Brain microvascular endothelial cell (primary cell): ENCODE data around the gene ADARB1.

Experiments
- DNase-seq: peaks from one replicate; pipeline ENCODE4 v3.0.0-alpha.2; 2020
- H3K27ac ChIP-seq: fragments of 250-450 bp; sonication (Bioruptor Pico); 2 replicates; pipeline ENCODE4 v1.5.1; 2020; ENCODE audit warnings: mild to moderate bottlenecking, moderate library complexity
- H3K27me3 ChIP-seq: fragments of 250-450 bp; sonication (Bioruptor Pico); replicated peaks from 2 replicates; pipeline ENCODE4 v1.5.1; 2020; ENCODE audit warnings: mild to moderate bottlenecking
- H3K36me3 ChIP-seq: fragments of 250-450 bp; sonication (Bioruptor Pico); replicated peaks from 2 replicates; pipeline ENCODE4 v1.5.1; 2020; ENCODE audit warnings: mild to moderate bottlenecking
- H3K4me3 ChIP-seq: 2 replicates; pipeline ENCODE4 v1.5.1; 2011; ENCODE audit warnings: low read depth, mild to moderate bottlenecking, control low read depth, low read length, moderate library complexity
- CTCF ChIP-seq: IDR thresholded peaks from 2 replicates; pipeline ENCODE4 v1.5.1; 2011; ENCODE audit warnings: low read depth, mild to moderate bottlenecking, moderate library complexity, low read length, control low read depth, inconsistent platforms; ENCODE audit errors: missing control alignments
- in situ Hi-C: cut with HindIII; loops from 2 replicates; pipeline ENCODE4 v1.10.0; 2017; ENCODE audit warnings: low sequenced_read_pairs, low pct_ligation_motif_present

Gene ADARB1

GRCh38 chr21:45226540-45227326, 152.4 kb downstream of the ADARB1 start:
- no peak for TF ChIP-seq CTCF
- Histone ChIP-seq H3K36me3 (peaks cover 13% of the 10 kb centered on the region), H3K27ac (no peak overlapping the region), H3K27me3 (no peaks in the 10 kb centered on the region), H3K4me3 (no peak overlapping the region)
- in situ Hi-C loops, result no loop called here
- no peak for DNase-seq

- peaks cover 6% of the 10 kb centered on the region for H3K36me3 ChIP-seq
- H3K27ac ChIP-seq, result peak overlapping the region; percentile 67
- H3K27me3 ChIP-seq, result no peaks in the 10 kb centered on the region
- in situ Hi-C loops, result no loop called here
- H3K4me3 ChIP-seq, result no peak overlapping the region
- peak; percentile 42 for TF ChIP-seq CTCF
- DNase-seq, result no peak
Observed at GRCh38 chr21:45227735-45228134, 153.4 kb downstream of the ADARB1 start.

- Histone ChIP-seq H3K36me3 (peaks cover 1% of the 10 kb centered on the region), H3K27ac (peak overlapping the region; percentile 67), H3K4me3 (no peak overlapping the region), H3K27me3 (no peaks in the 10 kb centered on the region)
- peak; percentile 98 for DNase-seq
- in situ Hi-C loops, result no loop called here
- no peak for TF ChIP-seq CTCF
Observed at GRCh38 chr21:45228171-45228641, 153.8 kb downstream of the ADARB1 start.

GRCh38 chr21:45228656-45229240, 154.4 kb downstream of the ADARB1 start:
- H3K27ac ChIP-seq, result peak overlapping the region; percentile 67
- no peak overlapping the region for H3K4me3 ChIP-seq
- no peaks in the 10 kb centered on the region for H3K36me3 ChIP-seq
- in situ Hi-C loops, result no loop called here
- H3K27me3 ChIP-seq, result no peaks in the 10 kb centered on the region
- no peak for DNase-seq
- TF ChIP-seq CTCF, result no peak

- DNase-seq, result no peak
- Histone ChIP-seq H3K27ac (no peak overlapping the region), H3K36me3 (no peaks in the 10 kb centered on the region), H3K27me3 (no peaks in the 10 kb centered on the region), H3K4me3 (no peak overlapping the region)
- in situ Hi-C loops, result no loop called here
- no peak for TF ChIP-seq CTCF
Observed at GRCh38 chr21:45231705-45232104, 157.3 kb downstream of the ADARB1 start.
